Fibroblast of lung (primary cell): ENCODE measurements around the gene MAP2K6.

ENCODE experiments used
- CTCF ChIP-seq, 2 donors: IDR thresholded peaks in 1 of 2; conservative IDR thresholded peaks in 1 of 2; 1 replicate in 1 of 2; 2 replicates in 1 of 2; pipeline ENCODE4 v1.5.1; 2011 to 2012; ENCODE audit warnings: low read length in 2 of 2, control low read depth in 1 of 2, inconsistent platforms in 1 of 2, low read depth in 1 of 2, mild to moderate bottlenecking in 1 of 2
- EZH2 ChIP-seq: IDR thresholded peaks from 2 replicates; pipeline ENCODE4 v1.5.1; 2012; ENCODE audit warnings: low read length, control low read depth, mild to moderate bottlenecking; ENCODE audit errors: missing control alignments

- TF ChIP-seq CTCF (conservative IDR thresholded peaks at IDR 0.05 in 1 of 2, IDR thresholded peaks at IDR 0.05 in 1 of 2; ENCODE audit: low read depth in 1 of 2, low read length in 2 of 2) = no peak
- no peak for TF ChIP-seq EZH2
These were observed 9.0 kb downstream of the MAP2K6 start for GRCh38 chr17:69423450-69423849.
